Stimulated activated CD8-positive, alpha-beta memory T cell treated with anti-CD3 and anti-CD28 coated beads, Interleukin-12 subunit alpha, Interleukin-12 subunit beta, amount 100 ng/mL, for 24 hours (primary cell): ENCODE results near the gene MCTP1.

Experiments used
- DNase-seq: peaks from one replicate; pipeline ENCODE4 v3.0.0-alpha.2; 2020; ENCODE audit errors: extremely low read depth

The MCTP1 gene

GRCh38 chr5:94761055-94761454 is 523.8 kb downstream of the MCTP1 start:
- DNase-seq: no peak

- DNase-seq: no peak
Observed at GRCh38 chr5:94759961-94760360, 524.9 kb downstream of the MCTP1 start.

- no peak for DNase-seq
Observed at GRCh38 chr5:94759022-94759421, 525.9 kb downstream of the MCTP1 start.

DNA sequence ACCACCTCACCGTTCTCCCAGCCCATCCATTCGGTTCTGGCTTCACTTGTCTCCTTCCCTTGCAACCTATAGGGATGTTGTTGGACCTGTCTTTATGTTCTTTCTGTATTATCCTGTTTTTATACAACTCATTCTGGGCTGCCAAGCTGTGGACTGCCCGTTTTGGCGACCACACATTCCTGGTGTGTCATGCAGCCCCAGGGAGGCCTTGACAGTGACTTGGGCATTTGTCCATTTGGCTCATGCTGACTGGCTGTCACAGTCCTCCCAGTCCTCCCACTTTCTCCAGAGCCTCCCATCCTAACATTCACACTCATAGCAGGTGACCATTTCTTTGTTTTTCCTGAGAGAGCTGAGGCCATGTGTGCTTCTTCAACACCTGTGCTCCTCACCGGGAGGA is 530.1 kb downstream of the MCTP1 start:
- DNase-seq: no peak

- DNase-seq: no peak
Observed at GRCh38 chr5:94751460-94751859, 533.4 kb downstream of the MCTP1 start.

- DNase-seq: no peak
Observed at GRCh38 chr5:94750681-94751080, 534.2 kb downstream of the MCTP1 start.

GRCh38 chr5:94749042-94749441 is 535.9 kb downstream of the MCTP1 start:
- no peak for DNase-seq

DNA sequence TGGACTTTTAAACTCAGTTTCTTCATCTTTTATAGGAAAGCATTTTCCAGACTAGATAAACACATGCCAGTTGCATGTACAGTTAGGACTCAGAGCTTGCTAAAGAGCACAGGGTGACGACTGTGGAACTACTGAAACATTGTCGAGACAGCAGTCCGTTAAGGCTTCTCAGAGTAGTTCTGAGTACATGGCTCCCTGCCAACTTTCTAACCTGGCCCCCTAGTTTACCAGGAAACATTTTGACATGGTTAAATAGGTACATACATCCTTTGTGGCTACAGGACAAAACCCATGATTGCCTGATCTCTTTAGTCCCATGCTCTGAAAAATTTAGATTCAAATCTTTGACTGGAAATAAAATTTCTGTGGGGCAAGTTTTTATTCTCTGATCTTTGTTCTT is 536.7 kb downstream of the MCTP1 start:
- DNase-seq: no peak

DNA sequence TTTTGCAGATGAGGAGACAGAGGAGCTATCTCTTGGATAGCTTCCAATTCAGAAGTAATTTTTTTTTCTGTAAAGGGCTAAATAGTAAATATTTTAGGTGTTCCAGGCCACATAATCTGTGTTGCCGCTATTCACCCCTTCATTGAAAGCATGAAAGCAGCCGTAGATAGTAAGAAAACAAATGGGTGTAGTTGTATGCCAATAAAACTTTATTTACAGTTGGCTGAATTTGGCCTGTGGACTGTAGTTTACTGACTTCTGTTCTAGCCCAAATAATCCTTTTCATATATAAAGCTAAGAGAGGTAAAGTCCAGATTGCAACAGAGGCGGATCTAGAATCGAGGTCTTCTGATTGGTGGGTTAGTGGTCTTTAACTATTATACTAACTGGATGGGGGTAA is 537.5 kb downstream of the MCTP1 start:
- no peak for DNase-seq

- no peak for DNase-seq
Observed at GRCh38 chr5:94746731-94747124, 538.2 kb downstream of the MCTP1 start.

DNA sequence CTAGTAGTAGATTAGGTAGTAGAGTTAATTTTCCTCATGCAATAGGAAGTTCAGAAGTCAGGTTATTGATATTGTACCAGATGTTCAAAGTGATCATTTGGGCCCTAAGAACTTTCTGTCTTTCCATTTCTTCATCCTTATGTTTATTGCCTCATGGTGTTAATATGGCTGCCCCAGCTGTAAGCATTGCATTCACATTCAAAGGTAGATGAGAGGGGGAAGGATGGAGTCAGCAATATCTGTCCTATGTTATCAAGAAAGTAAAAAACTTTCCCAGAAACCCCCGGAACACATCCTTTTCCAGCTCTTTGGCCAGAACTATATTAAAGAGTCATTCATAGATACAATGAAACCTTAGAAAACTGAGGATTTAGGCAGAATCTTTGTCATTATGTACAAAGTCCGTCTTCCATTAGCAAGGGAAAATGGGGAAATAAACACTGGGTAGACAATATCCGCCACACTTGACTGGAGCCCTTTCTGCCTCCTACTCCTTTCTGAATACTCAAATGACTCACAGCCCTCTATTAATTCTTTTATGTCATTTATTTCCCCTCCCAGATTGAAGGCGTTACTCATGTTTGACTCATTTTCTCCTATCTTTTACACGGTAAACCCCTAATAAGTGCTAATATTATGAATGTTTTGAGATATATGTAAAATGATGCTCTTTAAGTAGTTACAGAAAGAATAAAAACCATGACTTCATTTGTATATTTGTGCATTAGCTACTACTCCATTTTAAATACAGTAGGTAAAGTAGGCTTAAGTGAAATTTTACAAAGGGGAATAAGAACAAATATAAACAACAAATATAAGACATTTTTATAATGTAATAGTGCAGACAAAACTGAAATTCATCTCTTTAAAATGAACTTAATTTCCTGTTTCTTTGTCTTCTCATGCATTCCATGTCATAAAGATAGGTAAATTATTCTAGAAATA is 538.8 kb downstream of the MCTP1 start:
- DNase-seq: no peak

DNA sequence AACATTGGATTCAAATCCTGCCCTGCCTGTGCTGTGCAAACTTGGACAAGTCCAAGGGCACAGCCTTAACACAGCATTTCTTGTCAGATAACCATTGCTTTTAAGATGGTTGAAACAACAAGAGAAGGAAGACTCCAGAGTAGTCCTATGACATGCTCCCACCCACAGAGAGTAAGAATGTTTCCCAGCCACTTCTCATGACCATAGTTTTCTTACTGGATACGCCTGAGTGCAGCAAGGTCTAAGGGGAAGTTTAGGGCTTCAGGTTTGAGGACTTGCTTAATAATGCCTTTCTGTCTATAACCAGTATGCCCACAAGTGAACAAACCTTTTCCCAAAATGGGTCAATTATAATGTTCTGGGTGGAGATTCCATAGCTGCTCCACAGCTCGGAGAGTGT is 540.0 kb downstream of the MCTP1 start:
- no peak for DNase-seq

GRCh38 chr5:94742852-94743251 is 542.0 kb downstream of the MCTP1 start:
- no peak for DNase-seq

DNA sequence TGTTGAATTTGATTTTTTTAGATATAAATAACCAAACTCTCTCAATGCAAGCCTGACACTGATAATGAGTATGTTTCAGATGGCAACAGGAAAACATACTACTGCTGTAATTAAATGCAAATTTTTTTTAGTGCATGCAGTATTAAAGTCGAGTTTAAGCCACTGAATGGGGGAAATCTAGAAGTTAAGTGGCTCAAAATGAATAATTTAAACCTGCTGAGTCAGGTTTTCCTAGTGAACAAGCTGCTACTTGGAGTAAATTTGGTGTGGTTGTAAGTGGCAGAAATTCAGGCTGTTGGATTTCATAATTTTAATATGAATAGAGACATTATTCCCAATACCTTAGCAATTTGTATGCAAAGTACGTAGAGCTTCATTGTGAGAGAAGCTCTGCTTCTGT is 544.6 kb downstream of the MCTP1 start:
- no peak for DNase-seq

- no peak for DNase-seq
Observed at GRCh38 chr5:94736498-94736897, 548.4 kb downstream of the MCTP1 start.

DNA sequence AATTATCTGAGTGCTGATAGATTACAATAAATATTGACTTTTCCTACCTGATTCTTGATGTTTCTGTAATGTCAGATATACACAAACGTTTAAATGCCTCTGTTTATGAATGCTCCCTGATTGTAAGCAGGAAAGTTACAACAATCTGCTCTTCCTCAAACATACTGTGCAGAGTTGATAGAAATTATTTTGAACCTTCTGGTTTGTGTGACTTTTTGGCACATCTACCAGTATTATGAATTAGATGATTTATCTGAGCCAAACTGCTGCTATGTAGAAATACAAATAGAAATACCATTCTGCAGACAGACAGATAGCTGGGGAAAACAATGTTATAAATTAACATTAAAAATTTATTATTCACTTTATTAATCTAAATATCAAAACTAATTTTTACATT is 553.4 kb downstream of the MCTP1 start:
- no peak for DNase-seq

DNA sequence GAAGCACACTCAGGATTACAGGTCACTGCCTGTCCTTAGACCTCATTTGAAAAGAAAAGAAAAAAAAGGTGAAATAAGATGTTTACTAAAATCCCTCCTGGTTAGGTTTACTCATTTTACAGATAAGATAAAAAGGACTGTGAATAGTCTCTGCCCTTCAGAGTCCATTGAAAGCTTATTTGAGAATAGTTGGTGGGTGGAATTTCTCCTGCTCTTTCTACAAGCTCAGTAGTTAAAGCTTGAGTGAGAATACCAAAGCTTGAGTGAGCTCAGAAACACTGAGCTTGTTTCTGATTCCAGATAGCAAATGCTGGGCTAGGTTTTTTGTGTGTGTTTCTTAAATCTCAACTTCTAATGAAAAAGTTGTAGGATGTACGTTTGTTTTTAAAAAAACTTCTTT is 559.8 kb downstream of the MCTP1 start:
- DNase-seq: no peak

GRCh38 chr5:94715768-94716167 is 569.1 kb downstream of the MCTP1 start:
- DNase-seq: no peak

DNA sequence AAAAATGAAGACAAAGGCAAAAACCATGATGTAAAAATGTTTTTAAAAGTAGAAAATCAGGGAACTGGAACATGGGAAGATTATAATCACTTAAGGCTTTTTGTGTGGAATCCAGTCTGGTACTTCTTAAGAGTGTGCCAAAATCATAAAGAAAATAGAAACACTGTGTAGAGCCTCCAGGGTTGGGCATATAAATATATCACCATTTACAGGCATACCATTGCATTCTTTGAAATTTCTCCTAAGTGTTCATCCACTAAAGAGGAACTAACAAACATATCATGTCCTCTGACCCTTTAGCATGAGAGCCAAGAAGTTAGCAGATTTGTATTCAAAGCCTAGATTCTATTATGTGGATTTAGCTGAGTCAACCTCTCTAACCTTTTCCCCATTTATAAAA is 573.1 kb downstream of the MCTP1 start:
- DNase-seq: no peak

GRCh38 chr5:94709277-94709676 is 575.6 kb downstream of the MCTP1 start:
- no peak for DNase-seq

DNA sequence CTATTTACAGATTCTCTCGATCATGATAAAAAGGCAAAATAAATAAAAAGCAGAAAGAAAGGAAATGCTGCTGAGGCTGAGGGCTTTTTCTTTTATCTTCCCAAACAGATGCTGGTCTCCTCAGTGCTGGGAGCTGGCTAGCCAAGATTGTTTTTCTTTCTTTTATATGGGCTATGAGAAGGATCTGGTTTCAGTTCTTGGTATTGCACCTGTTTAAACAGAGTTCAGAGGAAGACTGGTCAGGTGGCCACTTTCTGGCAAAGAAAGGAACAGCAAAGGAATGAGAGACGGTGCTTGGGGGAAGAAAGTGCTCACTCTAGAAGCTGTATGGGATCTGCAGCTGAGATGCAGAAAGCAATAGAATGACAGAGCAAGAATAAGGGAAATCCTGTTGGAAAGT is 577.5 kb downstream of the MCTP1 start:
- no peak for DNase-seq

- DNase-seq: no peak
Observed at GRCh38 chr5:94705427-94705826, 579.5 kb downstream of the MCTP1 start.

GRCh38 chr5:94702729-94703128 is 582.2 kb downstream of the MCTP1 start:
- DNase-seq: no peak

DNA sequence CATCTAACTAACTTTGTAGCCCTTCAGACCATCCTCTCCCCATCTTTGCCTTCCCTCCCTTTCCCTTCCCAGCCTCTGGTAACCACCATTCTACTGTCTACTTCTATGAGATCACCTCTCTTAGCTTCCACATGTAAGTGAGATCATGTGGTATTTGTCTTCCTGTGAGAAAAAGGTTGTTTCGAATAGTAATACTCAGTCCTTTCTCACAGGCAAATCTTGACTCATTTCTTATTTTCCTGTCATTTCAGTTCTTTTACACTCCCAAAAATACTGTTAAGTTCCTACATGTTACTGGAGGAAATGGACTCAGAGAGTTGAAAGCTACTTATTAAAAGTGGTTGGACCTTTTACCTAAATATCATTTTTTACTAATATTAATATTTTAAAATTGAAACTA is 584.3 kb downstream of the MCTP1 start:
- no peak for DNase-seq
